Right atrium auricular region (tissue), 2 donors: ENCODE results near the gene PLIN5. TPM values are rescaled to one million over a fixed set of nuclear protein-coding genes. Genes with fewer than 3 reads are reported as not detected.
A peak's percentile ranks its signal among the peaks of the same experiment; 100 is the strongest.

Experiments
- DNase-seq: peaks from one replicate; pipeline ENCODE4 v3.0.0-alpha.2; 2019; ENCODE audit warnings: low spot score
- H3K27ac ChIP-seq, 2 donors: fragments of 200-600 bp; sonication (generic); 1 replicate in 1 of 2; 2 replicates in 1 of 2; pipeline ENCODE4 v1.5.1; 2016 to 2019
- H3K27me3 ChIP-seq, 2 donors: fragments of 200-600 bp; sonication (generic); one replicate each; pipeline versions ENCODE4 v1.5.1 to v1.6.0; 2017 to 2019
- H3K36me3 ChIP-seq: fragments of 200-600 bp; sonication (generic); one replicate; pipeline ENCODE4 v1.5.1; 2016
- H3K4me1 ChIP-seq, 2 donors: fragments of 200-600 bp; sonication (generic); one replicate each; pipeline versions ENCODE4 v1.5.1 to v1.6.0; 2017 to 2019
- H3K4me3 ChIP-seq, 2 donors: fragments of 200-600 bp; sonication (generic); 1 replicate in 1 of 2; 2 replicates in 1 of 2; pipeline ENCODE4 v1.5.1; 2017 to 2019; ENCODE audit warnings: mild to moderate bottlenecking in 1 of 2, moderate library complexity in 1 of 2
- H3K9me3 ChIP-seq, 2 donors: fragments of 200-600 bp; sonication (generic); one replicate each; pipeline ENCODE4 v1.5.1; 2019
- total RNA-seq, 2 donors: library from RNA; depleted of rRNA; stranded (reverse); fragments of >200 nt; gene quantifications; one replicate each; pipeline ENCODE4 v1.1.0, GENCODE V29; 2016
- TF ChIP-seq, protein P1 (sequence below), 2 donors: fragments of 200-600 bp; sonication (generic); IDR thresholded peaks; one replicate each; pipeline ENCODE4 v1.5.1; 2019; ENCODE audit warnings: antibody characterized with exemption in 2 of 2

Gene PLIN5
- total RNA-seq, 2 donors from 2014 or later: 21.4 to 43.6 TPM

DNA sequence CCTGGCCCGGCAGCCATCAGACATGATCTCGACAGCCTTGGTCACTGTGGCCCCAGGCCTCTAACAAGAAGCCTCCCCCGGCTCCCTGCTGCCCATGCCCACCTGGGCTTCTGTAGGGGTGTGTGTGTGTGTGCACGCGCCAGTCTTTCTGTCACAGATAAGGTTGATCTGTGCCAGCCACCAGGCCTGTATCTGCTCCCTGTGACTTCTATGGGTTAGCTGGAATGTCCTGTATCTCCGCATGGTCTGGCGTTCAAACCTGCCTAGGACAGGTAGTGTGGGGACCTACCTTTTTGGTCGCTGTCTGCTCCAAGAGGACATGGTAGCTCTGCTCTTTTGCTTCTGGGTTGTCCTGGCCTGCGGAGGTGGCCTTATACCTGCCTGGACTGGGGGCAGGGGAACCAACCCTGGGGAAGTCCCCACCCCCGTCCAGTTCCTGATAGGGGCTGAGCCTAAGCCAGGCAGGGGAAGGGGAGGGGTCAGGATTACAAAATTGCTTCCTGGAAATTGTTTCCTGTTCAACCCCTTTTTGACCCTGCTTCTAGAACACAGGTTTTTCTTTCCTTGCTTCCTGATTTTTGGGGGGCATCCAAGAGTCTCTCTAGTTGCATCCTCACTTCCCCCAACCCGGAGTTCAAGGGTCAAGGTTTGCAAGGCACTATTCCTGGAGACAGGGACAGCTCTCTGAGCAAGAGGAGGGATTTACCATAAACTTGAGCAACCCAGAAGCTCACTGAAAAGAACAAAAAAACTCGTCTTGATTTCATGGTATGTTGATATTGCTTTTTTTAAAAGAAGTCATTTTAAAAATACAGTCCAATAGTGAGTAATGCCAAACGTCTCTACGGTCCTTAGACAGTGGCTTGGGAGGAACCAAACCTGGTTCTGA lies 4.9 kb upstream of the PLIN5 start, which contains the start of gene LRG1:
TSS of gene LRG1 (minus strand) at position 344 of the 889 bp plus-strand sequence. CDS start at position 321, 23 bp downstream.
- Histone ChIP-seq H3K27me3 (no peaks in the 10 kb centered on the region), H3K4me1 (peaks cover 0 to 26% of the 10 kb centered on the region in 2 donors), H3K4me3 (no peak within 1 kb of the TSS), H3K9me3 (peaks cover 5 to 8% of the 10 kb centered on the region in 2 donors), H3K27ac (no peak within 1 kb of the TSS), H3K36me3 (no peaks in the 10 kb centered on the region)
- DNase-seq: no peak
- TF ChIP-seq, protein P1, sequence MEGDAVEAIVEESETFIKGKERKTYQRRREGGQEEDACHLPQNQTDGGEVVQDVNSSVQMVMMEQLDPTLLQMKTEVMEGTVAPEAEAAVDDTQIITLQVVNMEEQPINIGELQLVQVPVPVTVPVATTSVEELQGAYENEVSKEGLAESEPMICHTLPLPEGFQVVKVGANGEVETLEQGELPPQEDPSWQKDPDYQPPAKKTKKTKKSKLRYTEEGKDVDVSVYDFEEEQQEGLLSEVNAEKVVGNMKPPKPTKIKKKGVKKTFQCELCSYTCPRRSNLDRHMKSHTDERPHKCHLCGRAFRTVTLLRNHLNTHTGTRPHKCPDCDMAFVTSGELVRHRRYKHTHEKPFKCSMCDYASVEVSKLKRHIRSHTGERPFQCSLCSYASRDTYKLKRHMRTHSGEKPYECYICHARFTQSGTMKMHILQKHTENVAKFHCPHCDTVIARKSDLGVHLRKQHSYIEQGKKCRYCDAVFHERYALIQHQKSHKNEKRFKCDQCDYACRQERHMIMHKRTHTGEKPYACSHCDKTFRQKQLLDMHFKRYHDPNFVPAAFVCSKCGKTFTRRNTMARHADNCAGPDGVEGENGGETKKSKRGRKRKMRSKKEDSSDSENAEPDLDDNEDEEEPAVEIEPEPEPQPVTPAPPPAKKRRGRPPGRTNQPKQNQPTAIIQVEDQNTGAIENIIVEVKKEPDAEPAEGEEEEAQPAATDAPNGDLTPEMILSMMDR (IDR thresholded peaks at IDR 0.05): no peak

DNA sequence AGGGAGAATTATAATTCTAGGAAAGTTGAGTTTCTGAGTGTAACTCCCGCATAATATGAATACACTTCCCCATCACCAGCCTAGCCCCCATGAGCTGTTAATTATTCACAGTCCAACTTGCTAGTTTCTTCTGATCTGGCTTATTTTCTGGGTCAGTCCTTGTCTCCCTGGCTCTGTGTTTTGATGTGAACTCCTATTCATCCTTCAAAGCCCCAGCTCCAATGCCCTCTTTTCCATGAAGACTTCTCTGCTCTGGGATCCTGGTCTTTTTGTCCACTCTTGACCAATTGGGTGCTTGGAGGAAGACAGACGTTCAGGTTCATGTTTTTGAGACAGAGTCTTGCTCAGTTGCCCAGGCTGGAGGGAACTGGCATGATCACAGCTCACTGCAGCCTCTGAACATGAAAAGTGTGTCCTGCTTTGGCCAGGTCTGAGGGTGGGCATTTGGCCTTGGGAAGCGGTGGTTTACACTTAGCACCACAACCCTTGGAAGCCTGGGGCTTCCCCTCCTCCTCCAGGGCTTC lies 4.2 kb upstream of the PLIN5 start:
- Histone ChIP-seq H3K36me3 (no peaks in the 10 kb centered on the region), H3K9me3 (peaks cover 5 to 8% of the 10 kb centered on the region in 2 donors), H3K27ac (no peak overlapping the region), H3K4me1 (peaks cover 0 to 33% of the 10 kb centered on the region in 2 donors), H3K27me3 (no peaks in the 10 kb centered on the region), H3K4me3 (no peak overlapping the region)
- no peak for DNase-seq
- TF ChIP-seq, protein P1 (IDR thresholded peaks at IDR 0.05): no peak

DNA sequence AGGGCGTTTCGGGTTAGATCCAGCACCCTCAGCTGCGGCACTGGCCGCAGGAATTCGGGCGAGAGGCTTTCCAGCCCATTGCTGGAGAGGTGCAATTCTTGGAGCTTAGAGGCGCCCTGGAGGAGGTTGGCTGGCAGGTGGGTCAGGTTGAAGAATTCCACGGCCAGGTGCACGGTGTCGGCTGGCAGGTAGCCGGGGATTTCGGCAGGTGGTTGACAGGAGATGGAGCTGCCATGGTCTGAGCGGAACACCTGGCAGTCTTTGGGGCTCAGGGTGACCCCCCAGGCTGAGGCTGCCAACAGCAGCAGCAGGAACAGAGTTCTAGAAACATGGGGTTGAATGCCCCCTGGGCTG lies 3.6 kb upstream of the PLIN5 start:
- peaks cover 5 to 8% of the 10 kb centered on the region in 2 donors for H3K9me3 ChIP-seq
- peaks cover 0 to 39% of the 10 kb centered on the region in 2 donors for H3K4me1 ChIP-seq
- no peak overlapping the region for H3K27ac ChIP-seq

DNA sequence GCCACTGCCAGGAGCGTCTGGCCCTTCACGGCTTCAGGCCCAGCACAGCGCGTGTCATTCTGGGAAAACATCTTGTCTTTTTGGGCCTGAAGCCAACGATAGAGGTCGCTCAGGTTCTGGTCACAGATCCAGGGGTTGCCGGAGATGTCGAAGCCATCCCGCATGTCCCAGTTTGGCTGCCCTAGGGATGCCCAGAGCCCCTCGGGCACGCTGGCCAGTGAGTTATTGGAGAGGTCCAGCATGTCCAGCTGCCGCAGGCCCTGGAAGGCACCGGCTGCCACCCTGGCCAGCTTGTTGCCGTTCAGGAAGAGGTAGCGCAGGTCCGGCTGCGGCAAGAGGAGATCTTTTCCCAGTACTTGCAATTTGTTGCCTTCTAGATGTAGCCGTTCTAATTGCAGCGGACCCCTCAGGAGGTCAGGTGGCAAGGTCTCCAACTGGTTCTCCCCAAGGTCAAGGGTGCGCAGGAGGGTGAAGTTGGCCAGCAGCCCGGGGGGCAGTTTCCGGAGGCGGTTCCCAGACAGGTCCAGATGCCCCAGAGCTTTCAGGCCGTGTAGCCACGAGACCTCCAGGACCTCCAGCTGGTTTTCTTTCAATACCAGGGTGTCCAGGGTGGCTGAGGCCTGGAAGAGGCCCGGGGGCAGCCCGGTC lies 3.1 kb upstream of the PLIN5 start:
- Histone ChIP-seq H3K36me3 (no peaks in the 10 kb centered on the region), H3K27me3 (no peaks in the 10 kb centered on the region), H3K4me1 (peaks cover 0 to 39% of the 10 kb centered on the region in 2 donors), H3K27ac (no peak overlapping the region), H3K4me3 (no peak overlapping the region), H3K9me3 (peaks cover 5 to 8% of the 10 kb centered on the region in 2 donors)
- TF ChIP-seq, protein P1 (IDR thresholded peaks at IDR 0.05): no peak
- DNase-seq: no peak

More for the DNA sequence above, 3.6 kb upstream of the PLIN5 start:
- DNase-seq: no peak
- Histone ChIP-seq H3K4me3 (no peak overlapping the region), H3K27me3 (no peaks in the 10 kb centered on the region), H3K36me3 (no peaks in the 10 kb centered on the region)
- TF ChIP-seq, protein P1 (IDR thresholded peaks at IDR 0.05): no peak

DNA sequence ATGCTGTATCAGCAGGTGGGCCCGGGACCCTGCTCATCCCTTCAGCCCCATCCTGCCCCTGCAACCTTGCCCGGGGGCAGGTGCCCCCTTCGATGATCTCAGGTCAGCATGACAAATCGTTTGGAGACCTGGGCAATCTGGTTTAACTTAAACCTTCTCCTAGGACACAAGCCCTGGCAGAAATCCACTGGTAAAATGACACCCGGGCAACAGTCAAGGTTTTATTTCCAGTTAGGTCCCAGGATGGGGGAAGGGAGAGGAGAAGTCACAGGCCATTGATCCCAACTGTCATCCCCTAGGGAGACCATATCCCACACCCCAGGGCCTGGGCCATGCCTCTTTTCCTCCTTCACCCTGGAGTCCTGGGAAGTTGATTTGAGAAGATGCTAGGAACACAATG lies 1.8 kb upstream of the PLIN5 start:
- H3K27ac ChIP-seq: peak overlapping the region in 1 of 2 donors; percentile 35
- H3K4me1 ChIP-seq: peaks cover 0 to 39% of the 10 kb centered on the region in 2 donors

More for the DNA sequence above, 1.8 kb upstream of the PLIN5 start:
- DNase-seq: no peak
- TF ChIP-seq, protein P1 (IDR thresholded peaks at IDR 0.05): no peak
- Histone ChIP-seq H3K36me3 (no peaks in the 10 kb centered on the region), H3K4me3 (no peak overlapping the region), H3K9me3 (peaks cover 5 to 8% of the 10 kb centered on the region in 2 donors), H3K27me3 (no peaks in the 10 kb centered on the region)
